ENCODE measurements around the gene SMIM20. TPM values are rescaled to one million over a fixed set of nuclear protein-coding genes. Genes with fewer than 3 reads are reported as not detected.

The SMIM20 gene
- total and polyA plus RNA-seq, 9 of the 15 experiments (the other 6 are each of a cell fraction or from before 2014, with no cell fraction given) = 25.1 to 51.0 (median 38.9) TPM

DNA sequence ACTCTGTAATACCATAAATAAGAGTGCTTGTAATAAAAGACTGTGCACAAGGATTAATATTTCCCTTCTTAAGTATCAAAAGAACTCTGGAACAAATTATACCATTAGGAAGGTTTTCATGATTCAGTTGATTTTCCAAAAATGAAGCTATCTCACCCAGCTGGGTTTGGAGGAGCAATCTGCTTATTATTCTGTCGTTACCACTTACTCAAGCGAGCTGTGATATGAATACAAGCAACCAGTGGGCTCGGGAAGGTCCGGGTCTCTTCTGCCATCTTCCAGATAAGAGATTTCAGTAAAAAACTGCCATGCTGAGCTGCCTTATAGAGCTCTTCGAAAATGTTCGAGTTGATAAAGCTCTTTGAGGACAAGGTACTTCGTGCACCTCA is 15.3 kb downstream of the SMIM20 start:
- in situ Hi-C loops (cut with MboI) (no loop called here), intact Hi-C loops (cut with micrococcal nuclease) (loop anchor here (5.0 kb wide), 1 partner anchor 98 kb away; no protein-coding TSS in a partner anchor)
- Histone ChIP-seq H3K79me2 (ENCODE audit: control insufficient read depth, insufficient read depth, low read length) (no peaks in the 10 kb centered on the region), H3K36me3 (ENCODE audit: control insufficient read depth, insufficient read depth, low read length) (peaks cover 12% of the 10 kb centered on the region; the same call in 1 of the 3 replicates), H4K20me1 (replicated peaks; ENCODE audit: control insufficient read depth, insufficient read depth, low read length) (peaks cover 6% of the 10 kb centered on the region), H3K9ac (ENCODE audit: insufficient read depth in 1 of 2, low read depth in 2 of 2, low read length in 2 of 2) (no peak overlapping the region), H3K4me2 (ENCODE audit: insufficient read depth, low read length) (no peak overlapping the region), H3K27me3 (ENCODE audit: control insufficient read depth in 2 of 2, insufficient read depth in 2 of 2, low read length in 2 of 2) (peaks cover 5 to 12% of the 10 kb centered on the region in 2 experiments; a peak in 3 of 5 replicates), H2AFZ (ENCODE audit: low read depth, low read length) (no peak overlapping the region), H3K9me3 (replicated peaks; ENCODE audit: control insufficient read depth, insufficient read depth, low read depth, low read length) (no peaks in the 10 kb centered on the region), H3K4me3 (no peak overlapping the region), H3K9me1 (ENCODE audit: control insufficient read depth, insufficient read depth, low read length) (no peaks in the 10 kb centered on the region), H3K27ac (ENCODE audit: extremely low read depth, low read depth, low read length) (no peak overlapping the region), H3K4me1 (replicated peaks in 1 of 2; ENCODE audit: control insufficient read depth in 2 of 2, insufficient read depth in 2 of 2, low read length in 2 of 2) (no peaks in the 10 kb centered on the region)
- BruUV-seq (replicated peaks) = no TSS peak
- CTCF ChIA-PET (ENCODE audit: low intra/inter-chr PET ratio) = interaction anchor here (0.6 kb wide), 1 partner anchor 10 kb away, joined by 3 read pairs; no protein-coding TSS in a partner anchor
- DNase-seq (ENCODE audit: extremely low read depth in 1 of 4, low spot score in 3 of 4) = no peak
- WGBS (ENCODE audit: insufficient coverage, low coverage, missing lambda C conversion rate) = 52% methylated on average over 7 of the region's 7 CpGs
- no peak for FAIRE-seq
- ATAC-seq = no peak
- POLR2A ChIA-PET = interaction anchor here (1.3 kb wide), 1 partner anchor 10 kb away, joined by 4 read pairs; no protein-coding TSS in a partner anchor
- TF ChIP-seq, protein P1, sequence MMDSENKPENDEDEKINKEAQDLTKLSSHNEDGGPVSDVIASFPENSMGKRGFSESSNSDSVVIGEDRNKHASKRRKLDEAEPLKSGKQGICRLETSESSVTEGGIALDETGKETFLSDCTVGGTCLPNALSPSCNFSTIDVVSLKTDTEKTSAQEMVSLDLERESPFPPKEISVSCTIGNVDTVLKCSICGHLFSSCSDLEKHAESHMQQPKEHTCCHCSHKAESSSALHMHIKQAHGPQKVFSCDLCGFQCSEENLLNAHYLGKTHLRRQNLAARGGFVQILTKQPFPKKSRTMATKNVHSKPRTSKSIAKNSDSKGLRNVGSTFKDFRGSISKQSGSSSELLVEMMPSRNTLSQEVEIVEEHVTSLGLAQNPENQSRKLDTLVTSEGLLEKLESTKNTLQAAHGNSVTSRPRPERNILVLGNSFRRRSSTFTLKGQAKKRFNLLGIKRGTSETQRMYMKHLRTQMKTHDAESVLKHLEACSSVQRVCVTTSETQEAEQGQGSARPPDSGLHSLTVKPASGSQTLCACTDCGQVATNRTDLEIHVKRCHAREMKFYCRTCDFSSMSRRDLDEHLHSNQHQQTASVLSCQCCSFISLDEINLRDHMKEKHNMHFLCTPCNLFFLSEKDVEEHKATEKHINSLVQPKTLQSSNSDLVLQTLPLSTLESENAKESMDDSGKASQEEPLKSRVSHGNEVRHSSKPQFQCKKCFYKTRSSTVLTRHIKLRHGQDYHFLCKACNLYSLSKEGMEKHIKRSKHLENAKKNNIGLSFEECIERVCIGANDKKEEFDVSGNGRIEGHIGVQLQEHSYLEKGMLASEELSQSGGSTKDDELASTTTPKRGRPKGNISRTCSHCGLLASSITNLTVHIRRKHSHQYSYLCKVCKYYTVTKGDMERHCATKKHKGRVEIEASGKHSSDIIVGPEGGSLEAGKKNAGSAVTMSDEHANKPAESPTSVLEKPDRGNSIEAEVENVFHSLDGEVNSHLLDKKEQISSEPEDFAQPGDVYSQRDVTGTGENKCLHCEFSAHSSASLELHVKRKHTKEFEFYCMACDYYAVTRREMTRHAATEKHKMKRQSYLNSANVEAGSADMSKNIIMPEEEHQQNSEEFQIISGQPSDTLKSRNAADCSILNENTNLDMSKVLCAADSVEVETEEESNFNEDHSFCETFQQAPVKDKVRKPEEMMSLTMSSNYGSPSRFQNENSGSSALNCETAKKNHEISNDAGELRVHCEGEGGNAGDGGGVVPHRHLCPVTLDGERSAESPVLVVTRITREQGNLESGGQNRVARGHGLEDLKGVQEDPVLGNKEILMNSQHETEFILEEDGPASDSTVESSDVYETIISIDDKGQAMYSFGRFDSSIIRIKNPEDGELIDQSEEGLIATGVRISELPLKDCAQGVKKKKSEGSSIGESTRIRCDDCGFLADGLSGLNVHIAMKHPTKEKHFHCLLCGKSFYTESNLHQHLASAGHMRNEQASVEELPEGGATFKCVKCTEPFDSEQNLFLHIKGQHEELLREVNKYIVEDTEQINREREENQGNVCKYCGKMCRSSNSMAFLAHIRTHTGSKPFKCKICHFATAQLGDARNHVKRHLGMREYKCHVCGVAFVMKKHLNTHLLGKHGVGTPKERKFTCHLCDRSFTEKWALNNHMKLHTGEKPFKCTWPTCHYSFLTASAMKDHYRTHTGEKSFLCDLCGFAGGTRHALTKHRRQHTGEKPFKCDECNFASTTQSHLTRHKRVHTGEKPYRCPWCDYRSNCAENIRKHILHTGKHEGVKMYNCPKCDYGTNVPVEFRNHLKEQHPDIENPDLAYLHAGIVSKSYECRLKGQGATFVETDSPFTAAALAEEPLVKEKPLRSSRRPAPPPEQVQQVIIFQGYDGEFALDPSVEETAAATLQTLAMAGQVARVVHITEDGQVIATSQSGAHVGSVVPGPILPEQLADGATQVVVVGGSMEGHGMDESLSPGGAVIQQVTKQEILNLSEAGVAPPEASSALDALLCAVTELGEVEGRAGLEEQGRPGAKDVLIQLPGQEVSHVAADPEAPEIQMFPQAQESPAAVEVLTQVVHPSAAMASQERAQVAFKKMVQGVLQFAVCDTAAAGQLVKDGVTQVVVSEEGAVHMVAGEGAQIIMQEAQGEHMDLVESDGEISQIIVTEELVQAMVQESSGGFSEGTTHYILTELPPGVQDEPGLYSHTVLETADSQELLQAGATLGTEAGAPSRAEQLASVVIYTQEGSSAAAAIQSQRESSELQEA (IDR thresholded peaks at IDR 0.05; ENCODE audit: low read depth) = no peak
- TF ChIP-seq, protein P2, sequence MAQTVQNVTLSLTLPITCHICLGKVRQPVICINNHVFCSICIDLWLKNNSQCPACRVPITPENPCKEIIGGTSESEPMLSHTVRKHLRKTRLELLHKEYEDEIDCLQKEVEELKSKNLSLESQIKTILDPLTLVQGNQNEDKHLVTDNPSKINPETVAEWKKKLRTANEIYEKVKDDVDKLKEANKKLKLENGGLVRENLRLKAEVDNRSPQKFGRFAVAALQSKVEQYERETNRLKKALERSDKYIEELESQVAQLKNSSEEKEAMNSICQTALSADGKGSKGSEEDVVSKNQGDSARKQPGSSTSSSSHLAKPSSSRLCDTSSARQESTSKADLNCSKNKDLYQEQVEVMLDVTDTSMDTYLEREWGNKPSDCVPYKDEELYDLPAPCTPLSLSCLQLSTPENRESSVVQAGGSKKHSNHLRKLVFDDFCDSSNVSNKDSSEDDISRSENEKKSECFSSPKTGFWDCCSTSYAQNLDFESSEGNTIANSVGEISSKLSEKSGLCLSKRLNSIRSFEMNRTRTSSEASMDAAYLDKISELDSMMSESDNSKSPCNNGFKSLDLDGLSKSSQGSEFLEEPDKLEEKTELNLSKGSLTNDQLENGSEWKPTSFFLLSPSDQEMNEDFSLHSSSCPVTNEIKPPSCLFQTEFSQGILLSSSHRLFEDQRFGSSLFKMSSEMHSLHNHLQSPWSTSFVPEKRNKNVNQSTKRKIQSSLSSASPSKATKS (CRISPR knock-in tag; IDR thresholded peaks at IDR 0.05) = no peak
- no peak for TF ChIP-seq POLR3G (IDR thresholded peaks at IDR 0.05; ENCODE audit: extremely low read depth, insufficient read length, insufficient replicate concordance)
- TF ChIP-seq, protein P3, sequence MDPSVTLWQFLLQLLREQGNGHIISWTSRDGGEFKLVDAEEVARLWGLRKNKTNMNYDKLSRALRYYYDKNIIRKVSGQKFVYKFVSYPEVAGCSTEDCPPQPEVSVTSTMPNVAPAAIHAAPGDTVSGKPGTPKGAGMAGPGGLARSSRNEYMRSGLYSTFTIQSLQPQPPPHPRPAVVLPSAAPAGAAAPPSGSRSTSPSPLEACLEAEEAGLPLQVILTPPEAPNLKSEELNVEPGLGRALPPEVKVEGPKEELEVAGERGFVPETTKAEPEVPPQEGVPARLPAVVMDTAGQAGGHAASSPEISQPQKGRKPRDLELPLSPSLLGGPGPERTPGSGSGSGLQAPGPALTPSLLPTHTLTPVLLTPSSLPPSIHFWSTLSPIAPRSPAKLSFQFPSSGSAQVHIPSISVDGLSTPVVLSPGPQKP (CRISPR knock-in tag; IDR thresholded peaks at IDR 0.05) = no peak
- no peak for TF ChIP-seq KDM2B (CRISPR knock-in tag; IDR thresholded peaks at IDR 0.05)
- TF ChIP-seq ZFP1 (CRISPR knock-in tag; IDR thresholded peaks at IDR 0.05) = no peak
- no peak for TF ChIP-seq SRSF9 (IDR thresholded peaks at IDR 0.05; ENCODE audit: borderline replicate concordance, low read depth, low read length)
- TF ChIP-seq, protein P4, sequence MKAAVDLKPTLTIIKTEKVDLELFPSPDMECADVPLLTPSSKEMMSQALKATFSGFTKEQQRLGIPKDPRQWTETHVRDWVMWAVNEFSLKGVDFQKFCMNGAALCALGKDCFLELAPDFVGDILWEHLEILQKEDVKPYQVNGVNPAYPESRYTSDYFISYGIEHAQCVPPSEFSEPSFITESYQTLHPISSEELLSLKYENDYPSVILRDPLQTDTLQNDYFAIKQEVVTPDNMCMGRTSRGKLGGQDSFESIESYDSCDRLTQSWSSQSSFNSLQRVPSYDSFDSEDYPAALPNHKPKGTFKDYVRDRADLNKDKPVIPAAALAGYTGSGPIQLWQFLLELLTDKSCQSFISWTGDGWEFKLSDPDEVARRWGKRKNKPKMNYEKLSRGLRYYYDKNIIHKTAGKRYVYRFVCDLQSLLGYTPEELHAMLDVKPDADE (conservative IDR thresholded peaks at IDR 0.05; ENCODE audit: control insufficient read depth, low read depth, low read length) = no peak
- TF ChIP-seq ARNT (IDR thresholded peaks at IDR 0.05) = no peak
- TF ChIP-seq ZNF274 (IDR thresholded peaks at IDR 0.05; ENCODE audit: borderline replicate concordance, low read depth, low read length) = no peak
